Lower leg skin (tissue), 3 donors: ENCODE data around the gene RASSF1.

Experiments used
- CTCF ChIP-seq, 3 donors: fragments of 450-650 bp; IDR thresholded peaks; one replicate each; pipeline ENCODE4 v1.5.1; 2016; ENCODE audit warnings: antibody characterized with exemption in 3 of 3, mild to moderate bottlenecking in 3 of 3, moderate library complexity in 2 of 3
- POLR2A ChIP-seq, 2 donors: fragments of 450-650 bp; IDR thresholded peaks; one replicate each; pipeline ENCODE4 v1.6.1; 2016 to 2017; ENCODE audit warnings: antibody characterized with exemption in 2 of 2, mild to moderate bottlenecking in 1 of 2, moderate library complexity in 1 of 2

- peak in 1 of 2 donors; percentile 6 for TF ChIP-seq POLR2A (IDR thresholded peaks at IDR 0.05)
- TF ChIP-seq CTCF (IDR thresholded peaks at IDR 0.05), result no peak
Measured at GRCh38 chr3:50358911-50359759, 18.5 kb upstream of the RASSF1 start, which contains the start of gene TMEM115.
